IPS-NIHi7 (cell line): ENCODE measurements around the gene C19orf44.
"Not testable (repeated sequence)": the region's sequence is repeated elsewhere in the genome, so short reads cannot be mapped to it uniquely, and the experiment has no call there.

Experiments
- DNase-seq: peaks from one replicate; pipeline ENCODE4 v3.0.0; 2012; ENCODE audit warnings: mixed read lengths; ENCODE audit errors: extremely low spot score

Gene C19orf44

DNA sequence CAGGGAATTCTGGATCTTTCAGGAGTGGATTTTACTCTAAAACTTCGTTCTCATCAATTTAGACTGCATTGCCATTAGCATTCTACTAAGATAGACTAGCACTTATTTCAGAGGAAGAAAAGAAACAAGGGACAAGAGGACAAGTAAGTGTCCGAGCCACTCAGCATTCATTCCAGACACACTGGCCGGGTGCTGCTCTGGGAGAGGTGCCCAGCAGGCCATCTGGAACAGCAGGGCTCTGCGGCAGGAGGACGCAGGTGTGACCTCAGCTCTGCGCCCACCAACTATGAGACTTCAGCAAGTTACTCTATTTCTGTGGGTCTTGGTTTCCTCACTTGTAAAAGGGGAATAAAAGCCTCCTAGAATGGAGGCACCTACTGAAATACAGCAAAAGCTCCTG, 28.6 kb upstream of the C19orf44 start:
- no peak for DNase-seq

DNA sequence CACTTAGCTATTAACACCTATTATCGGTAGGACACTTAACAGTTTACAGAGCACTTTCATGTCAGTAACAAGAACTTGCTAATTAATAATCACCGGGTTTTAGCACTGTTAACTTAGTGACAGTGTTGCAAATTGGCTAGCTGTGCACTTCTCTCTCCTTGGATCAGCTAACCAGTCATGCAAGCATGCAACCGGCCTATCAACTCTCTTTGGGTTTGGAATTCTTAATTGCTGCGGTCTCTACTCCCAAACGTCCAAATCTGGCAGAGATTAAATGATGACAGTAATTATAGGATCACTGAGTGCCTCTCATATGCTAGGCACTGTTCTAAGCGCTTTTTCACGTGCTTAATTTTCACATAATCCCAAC, 25.7 kb upstream of the C19orf44 start:
- DNase-seq = no peak

GRCh38 chr19:16470911-16471811, 25.0 kb upstream of the C19orf44 start:
- DNase-seq = no peak

- DNase-seq = not testable (repeated sequence)
Observed at GRCh38 chr19:16472559-16472899, 23.7 kb upstream of the C19orf44 start.

DNA sequence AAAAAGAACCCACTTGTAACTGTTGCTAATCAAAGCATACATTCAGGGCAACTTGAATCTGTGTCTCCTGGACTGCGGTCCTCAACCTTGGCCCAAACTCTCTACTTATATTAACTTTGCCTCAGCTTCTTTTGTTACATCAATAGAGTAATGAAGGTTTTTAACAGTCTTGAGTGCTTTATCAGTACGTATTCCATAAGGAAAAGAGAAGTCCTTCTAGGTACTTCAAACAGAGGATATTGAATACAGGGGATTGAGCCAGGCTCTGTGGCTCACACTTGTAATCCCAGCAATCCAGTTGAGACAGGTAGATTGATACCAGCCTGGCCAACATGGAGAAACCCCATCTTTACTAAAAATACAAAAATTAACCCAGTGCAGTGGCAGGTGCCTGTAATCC, 23.2 kb upstream of the C19orf44 start:
- DNase-seq = no peak

GRCh38 chr19:16473875-16474392, 22.3 kb upstream of the C19orf44 start:
- no peak for DNase-seq

GRCh38 chr19:16476401-16476800, 19.8 kb upstream of the C19orf44 start:
- DNase-seq = no peak

- no peak for DNase-seq
Observed at GRCh38 chr19:16477311-16477710, 18.9 kb upstream of the C19orf44 start.

- DNase-seq = no peak
Observed at GRCh38 chr19:16482745-16483144, 13.4 kb upstream of the C19orf44 start.

GRCh38 chr19:16486476-16486875, 9.7 kb upstream of the C19orf44 start:
- DNase-seq = not testable (repeated sequence)

GRCh38 chr19:16496613-16496983, 404 bp downstream of the C19orf44 start:
- DNase-seq = no peak

DNA sequence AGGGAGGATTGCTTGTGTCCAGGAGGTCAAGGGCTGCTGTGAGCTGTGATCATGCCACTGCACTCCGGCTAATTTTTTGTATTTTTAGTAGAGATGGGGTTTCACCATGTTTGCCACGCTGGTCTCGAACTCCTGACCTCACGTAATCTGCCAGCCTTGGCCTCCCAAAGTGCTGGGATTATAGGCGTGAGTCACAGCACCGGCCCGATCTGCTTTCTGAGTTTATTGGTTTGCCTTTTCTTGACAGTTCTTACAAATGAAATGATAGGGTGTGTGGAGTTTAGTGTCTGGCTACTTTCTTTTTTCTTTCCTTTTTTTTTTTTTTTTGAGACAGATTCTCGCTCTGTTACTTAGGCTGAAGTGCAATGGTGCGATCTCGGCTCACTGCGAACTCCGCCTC, 848 bp downstream of the C19orf44 start:
- no peak for DNase-seq

DNA sequence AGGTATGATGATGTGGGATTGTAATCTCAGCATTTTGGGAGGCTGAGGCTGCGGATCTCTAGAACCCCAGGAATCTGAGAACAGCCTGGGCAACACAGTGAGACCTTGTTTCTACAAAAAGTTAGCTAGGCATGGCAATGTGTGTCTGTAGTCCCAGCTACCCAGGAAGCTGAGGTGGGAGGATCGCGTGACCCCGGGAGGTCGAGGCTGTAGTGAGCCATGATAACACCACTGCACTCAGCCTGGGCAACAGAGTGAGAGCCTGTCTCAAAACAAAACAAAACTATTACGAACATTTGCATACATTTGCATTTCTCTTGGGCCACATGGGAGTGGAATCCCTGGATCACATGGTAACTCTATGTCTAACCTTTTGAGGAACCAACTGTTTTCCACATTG, 1.6 kb downstream of the C19orf44 start:
- no peak for DNase-seq

GRCh38 chr19:16504271-16504670, 8.1 kb downstream of the C19orf44 start:
- no peak for DNase-seq

DNA sequence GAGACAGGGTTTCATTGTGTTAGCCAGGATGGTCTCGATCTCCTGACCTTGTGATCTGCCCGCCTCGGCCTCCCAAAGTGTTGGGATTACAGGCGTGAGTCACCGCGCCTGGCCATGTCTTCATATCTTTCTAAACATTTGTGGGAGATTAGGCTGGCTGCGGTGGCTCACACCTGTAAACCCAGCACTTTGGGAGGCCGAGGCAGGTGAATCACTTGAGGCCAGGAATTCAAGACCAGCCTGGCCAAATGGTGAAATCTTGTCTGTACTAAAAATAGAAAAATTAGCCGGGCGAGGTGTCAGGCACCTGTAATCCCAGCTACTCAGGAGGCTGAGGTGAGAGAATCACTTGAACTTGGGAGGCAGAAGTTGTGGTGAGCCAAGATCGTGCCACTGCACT, 10.0 kb downstream of the C19orf44 start:
- not testable (repeated sequence) for DNase-seq

DNA sequence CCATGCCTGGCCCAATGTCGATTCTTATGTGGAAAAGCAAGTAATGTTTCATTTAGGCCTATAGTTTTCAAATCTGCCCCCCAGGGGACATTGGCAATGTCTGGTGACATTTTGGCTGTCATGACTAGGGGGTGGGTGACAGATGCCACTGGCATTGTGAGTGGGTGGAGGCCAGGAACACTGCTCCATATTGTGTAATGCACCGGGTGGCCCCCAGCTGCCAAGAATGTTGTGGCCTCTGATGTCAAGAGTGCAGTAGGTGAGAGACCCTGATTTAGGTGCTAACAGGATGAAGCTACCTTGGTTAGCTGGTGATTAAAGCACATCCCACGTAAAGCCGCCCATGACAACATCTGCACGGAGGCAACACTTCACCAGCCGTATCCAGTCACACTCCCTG, 10.8 kb downstream of the C19orf44 start:
- no peak for DNase-seq

- no peak for DNase-seq
Observed at GRCh38 chr19:16508546-16508945, 12.4 kb downstream of the C19orf44 start.

GRCh38 chr19:16509141-16510061, 13.2 kb downstream of the C19orf44 start:
- DNase-seq = no peak

GRCh38 chr19:16512611-16513010, 16.4 kb downstream of the C19orf44 start:
- DNase-seq = not testable (repeated sequence)

DNA sequence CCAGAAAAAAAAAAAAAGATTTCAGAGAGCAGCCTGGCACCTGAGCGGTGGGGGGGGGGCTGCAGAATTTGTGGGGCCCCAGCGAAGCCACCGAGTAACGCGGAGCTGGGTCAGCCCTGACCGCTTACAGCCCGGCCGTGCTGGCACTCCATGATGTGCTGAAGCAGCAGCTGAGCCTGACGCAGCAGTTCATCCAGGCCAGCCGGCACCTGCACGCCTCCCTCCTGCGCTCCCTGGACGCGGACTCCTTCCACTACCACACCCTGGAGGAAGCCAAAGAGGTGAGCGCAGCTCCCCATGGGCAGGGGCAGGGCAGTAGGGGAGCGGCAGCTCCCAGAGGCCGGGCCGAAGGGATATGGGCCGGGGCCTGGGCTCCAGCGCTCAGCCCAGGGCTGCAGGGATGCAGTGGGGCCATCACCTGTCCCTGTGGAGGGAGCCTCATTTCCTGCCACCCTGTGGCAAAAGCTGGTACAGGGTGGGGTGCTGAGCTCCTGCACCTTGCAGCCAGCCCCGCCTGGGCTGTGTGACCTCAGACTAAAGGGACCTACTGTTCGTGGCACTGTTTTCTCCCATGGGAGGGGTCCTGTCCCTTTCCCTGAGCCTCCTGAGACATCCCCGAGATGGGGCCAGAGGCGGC, 18.3 kb downstream of the C19orf44 start:
- DNase-seq = no peak

- DNase-seq = no peak
Observed at GRCh38 chr19:16516381-16516780, 20.2 kb downstream of the C19orf44 start.
